NCI-H187 treated with DMSO at 0.1 percent for 48 hours (cell line): ENCODE measurements around the gene ENPP4.
A peak's percentile ranks its signal among the peaks of the same experiment; 100 is the strongest.
"Not testable (repeated sequence)": the region's sequence is repeated elsewhere in the genome, so short reads cannot be mapped to it uniquely, and the experiment has no call there.

ENCODE experiments used
- DNase-seq: peaks from one replicate; lab custom pipeline; 2025; lab: John Stamatoyannopoulos, UW

ENPP4 gene

GRCh38 chr6:46131291-46131690 is 1.5 kb downstream of the ENPP4 start:
- not testable (repeated sequence) for DNase-seq

DNA sequence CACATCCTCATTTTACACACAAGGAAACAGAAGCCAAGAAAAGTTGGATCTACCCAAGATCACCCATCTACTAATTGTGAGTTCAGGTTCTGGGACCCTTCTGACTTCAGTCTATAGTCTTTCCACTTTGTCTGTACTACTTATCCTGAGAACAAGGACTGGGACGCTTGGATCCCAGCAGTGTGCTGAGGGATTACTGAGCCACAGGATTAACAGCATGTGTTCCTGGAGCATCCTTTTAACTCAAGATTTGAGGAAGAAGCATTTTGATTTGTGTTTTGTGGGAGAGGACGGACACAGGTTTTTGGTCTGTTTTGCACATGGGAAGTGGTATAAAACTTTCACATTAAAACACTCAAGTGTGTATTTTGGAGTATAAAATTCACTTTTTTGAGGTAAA is 4.4 kb downstream of the ENPP4 start:
- no peak for DNase-seq

- no peak for DNase-seq
These were observed 5.4 kb downstream of the ENPP4 start for GRCh38 chr6:46135176-46135575.

DNA sequence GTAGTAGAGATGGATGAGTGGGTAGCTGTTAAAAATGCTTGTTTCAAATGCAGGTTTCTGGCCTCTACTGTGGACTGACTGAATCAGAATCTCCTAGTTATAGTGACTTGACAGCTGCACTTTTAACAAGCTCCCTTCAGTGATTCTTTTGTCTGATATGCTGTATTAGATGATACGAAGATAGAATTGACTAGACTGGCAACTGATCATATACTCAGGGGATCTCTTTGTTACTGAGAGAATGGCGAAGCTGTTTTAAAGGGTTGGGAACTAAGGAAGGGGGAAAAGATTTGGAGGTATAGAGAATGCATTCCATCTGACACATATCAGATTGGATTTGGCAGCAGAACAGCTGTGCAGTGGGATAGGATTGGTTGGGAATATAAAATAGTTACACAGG is 7.0 kb downstream of the ENPP4 start:
- DNase-seq, result no peak

GRCh38 chr6:46137387-46137786 is 7.6 kb downstream of the ENPP4 start:
- DNase-seq, result no peak

- DNase-seq, result no peak
These were observed 8.5 kb downstream of the ENPP4 start for GRCh38 chr6:46138281-46138680.

DNA sequence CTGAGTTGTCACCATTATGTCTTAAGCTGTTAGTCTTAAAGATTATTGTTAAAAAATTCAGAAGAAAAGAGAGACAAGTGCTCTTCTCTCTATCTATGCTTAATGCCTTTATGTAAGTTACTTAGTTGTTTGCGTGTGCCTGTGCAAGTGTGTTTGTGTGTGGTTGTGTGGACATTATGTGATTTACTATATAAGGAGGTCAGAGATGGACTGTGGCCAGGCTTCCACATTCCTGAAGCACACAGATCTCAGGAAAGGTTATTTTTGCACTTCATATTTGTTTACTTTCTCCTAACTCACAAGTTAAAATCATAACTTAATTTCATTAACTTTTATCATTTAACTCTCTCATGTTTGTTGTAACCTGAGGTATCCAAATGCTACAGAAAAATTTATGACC is 14.5 kb downstream of the ENPP4 start:
- DNase-seq, result no peak

- DNase-seq, result not testable (repeated sequence)
These were observed 19.3 kb downstream of the ENPP4 start for GRCh38 chr6:46149066-46149465.

DNA sequence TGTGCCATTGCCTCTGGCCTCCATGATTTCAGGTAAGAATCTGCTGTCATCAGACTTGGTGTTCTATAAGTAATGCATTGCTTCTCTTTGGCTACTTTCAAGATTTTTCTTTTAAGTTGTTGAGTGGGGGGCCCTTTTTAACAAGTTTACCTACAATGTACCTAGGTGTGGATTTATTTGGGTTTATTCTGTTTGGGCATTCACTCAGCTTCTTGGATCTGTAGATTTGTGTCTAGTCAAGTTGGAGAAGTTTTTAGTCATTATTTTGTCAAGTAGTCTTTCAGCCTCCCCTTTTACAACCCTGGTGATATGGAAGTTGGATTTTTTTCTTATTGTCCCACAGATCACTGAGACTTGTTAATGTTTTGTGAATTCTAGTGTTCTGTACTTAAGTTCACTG is 26.9 kb downstream of the ENPP4 start:
- DNase-seq, result no peak

GRCh38 chr6:46159229-46159628 is 29.4 kb downstream of the ENPP4 start:
- no peak for DNase-seq

GRCh38 chr6:46160102-46160501 is 30.3 kb downstream of the ENPP4 start:
- no peak for DNase-seq

DNA sequence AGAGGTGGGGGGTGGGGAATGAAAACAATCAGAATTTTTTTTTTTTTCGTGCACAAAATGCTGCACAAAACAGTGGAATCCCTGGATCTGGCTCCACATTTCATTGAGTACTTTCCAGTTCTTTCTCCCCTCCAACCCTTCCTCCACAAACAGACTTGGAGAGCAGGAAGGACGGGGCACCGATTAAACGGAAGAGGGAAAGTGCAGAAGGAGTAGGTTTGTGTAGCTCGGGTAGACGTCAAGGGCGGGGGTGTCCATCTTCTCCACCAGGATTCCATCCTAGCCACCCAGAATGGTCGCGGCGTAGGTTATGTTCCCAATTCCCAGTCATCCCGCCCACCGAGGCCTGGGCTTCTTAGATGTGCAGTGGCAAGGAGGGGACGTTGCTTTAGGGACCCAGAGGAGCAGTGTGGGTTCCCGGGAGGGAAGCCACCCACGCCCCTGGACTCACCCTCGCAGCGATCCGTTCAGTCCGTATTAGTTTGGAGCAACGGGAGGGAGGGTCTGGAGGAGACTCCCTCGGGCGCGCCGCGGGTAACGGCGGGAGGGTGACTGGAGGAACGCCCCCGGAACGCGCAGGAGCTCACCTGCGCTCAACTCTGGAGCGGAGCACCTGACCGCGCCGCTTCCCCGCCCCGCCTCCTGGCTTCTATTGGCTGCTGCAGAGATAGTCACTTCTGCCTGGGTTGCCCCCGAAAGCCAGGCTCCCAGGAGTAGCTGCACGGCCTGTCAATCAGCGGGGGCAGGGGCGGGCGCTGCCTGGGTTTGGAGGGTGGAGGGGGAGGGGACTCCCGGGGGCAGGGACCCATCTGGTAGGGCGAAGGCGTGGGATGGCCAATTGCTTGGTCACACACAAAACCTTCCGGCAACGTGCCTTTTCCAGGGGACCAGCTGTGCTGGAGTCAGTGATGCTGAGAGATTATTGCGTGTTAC is 40.8 kb downstream of the ENPP4 start, which contains the start of gene ENPP5:
Gene ENPP5, minus strand, starts transcription at position 624 of the 933 bp plus-strand sequence. CDS start 2,718 bp downstream, outside the sequence.
- peak; percentile 91 for DNase-seq

DNA sequence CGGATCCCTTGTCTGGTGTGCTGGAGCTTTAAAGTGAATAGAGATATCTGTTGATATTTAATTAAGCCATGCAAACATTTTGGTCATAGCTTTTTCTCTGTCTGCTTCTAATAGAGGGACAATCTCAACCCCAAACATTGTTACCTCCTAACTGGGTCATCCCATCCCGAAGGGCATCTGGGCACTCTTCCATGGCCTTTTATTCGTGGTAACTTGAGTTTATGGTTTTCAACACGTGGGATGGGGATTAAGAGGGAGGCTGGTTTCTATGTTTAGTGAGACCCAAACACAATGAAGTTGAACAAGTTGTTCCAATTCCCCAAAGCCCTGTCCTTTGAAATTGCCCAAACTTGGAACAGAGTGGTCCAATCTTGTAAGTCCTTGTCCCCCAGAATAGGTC is 42.4 kb downstream of the ENPP4 start:
- DNase-seq, result no peak

DNA sequence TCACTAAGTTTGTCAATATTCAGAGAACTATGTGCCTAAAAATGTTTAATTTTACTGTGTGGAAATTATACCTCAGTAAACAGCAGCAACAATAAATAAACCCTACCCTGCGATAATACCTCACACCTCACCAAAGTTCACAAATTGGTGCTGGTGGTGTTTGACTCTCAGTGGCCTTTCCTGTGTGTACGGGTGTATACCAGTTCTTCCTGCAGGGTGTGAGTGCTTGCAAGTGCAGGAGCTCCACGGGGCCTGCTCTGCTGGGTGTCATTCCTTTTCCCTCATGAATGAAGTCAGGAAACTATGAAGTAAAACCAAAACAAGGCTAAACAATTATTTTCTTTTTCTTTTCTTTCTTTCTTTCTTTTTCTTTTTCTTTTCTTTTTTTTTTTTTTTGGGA is 45.1 kb downstream of the ENPP4 start:
- DNase-seq, result no peak

DNA sequence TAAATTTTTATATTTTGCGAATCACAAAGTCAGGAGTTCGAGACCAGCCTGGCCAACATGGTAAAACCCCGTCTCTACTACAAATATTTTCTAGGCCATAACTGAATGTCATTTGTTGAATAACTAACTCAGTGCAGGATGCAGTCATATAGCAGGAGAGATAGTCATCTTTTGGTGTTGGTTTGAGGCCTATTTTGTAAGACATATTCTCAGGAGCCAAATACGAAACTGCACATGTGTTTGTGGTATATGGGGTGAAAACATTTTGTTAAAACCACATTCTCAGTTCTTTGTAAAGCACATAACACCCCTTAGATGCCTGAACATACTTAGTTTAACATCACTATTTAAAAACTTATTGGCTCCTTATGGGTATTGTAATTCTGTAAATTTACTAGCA is 45.7 kb downstream of the ENPP4 start:
- DNase-seq, result no peak

DNA sequence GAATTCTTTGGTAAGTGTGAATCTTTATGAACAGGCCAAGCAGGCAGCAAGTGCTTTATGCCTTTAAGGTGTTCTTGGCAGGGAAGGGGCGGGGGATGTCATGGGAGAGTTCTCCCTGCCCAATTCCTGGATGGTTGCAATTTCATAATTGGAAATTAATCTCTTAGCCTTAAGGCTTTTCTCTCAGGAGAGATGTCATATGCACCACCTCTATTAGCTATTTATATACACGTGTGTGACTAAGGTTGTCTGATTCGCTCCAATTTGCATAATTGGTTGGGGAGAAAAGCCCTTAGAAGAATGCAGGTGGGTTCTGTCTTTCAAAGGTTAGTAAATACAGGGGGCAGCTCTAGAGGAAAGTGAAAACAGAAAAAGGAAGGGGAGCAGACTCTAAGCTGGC is 46.2 kb downstream of the ENPP4 start:
- no peak for DNase-seq

- no peak for DNase-seq
These were observed 54.3 kb downstream of the ENPP4 start for GRCh38 chr6:46184114-46184513.

GRCh38 chr6:46186583-46186982 is 56.8 kb downstream of the ENPP4 start:
- DNase-seq, result no peak

DNA sequence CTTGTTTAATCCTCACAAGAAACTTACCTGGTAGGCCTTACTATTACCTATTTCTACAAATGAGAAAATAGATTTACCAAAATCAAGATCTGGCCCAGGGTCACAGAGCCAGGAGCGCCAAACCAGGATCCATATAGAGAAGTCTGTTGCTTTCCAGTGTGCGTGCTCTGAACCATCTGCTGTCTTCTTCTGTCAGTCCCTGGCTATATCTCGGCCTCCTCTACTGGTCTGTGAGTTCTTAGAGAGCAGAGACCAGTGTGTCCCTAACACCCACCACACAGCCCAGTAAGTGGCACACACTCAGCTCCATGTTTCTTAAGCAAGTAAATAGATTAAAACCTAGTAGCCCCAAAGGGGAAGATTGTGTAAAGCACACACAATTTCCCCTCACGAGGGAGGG is 59.9 kb downstream of the ENPP4 start:
- no peak for DNase-seq

- DNase-seq, result peak; percentile 26
These were observed 61.1 kb downstream of the ENPP4 start for GRCh38 chr6:46190889-46191288.

- DNase-seq, result no peak
These were observed 62.2 kb downstream of the ENPP4 start for GRCh38 chr6:46191961-46192360.
